HG02678 (cell line): ENCODE data around the gene DNPH1.

Source experiments
- ATAC-seq: cut with Tn5 transposase; IDR thresholded peaks from one replicate; pipeline ENCODE4 v1.9.1; 2021; ENCODE audit warnings: mild to moderate bottlenecking, moderate library complexity; ENCODE audit not compliant: unreplicated experiment

DNPH1 gene

GRCh38 chr6:43185391-43185985, 43.8 kb downstream of the DNPH1 start:
- no peak for ATAC-seq

- no peak for ATAC-seq
These were observed 44.9 kb downstream of the DNPH1 start for GRCh38 chr6:43184268-43184985.

- no peak for ATAC-seq
These were observed 45.8 kb downstream of the DNPH1 start for GRCh38 chr6:43183441-43183840.

- peak; percentile 97 for ATAC-seq
These were observed 47.1 kb downstream of the DNPH1 start, which contains the start of gene CUL9 for GRCh38 chr6:43181942-43182860. TSS of gene CUL9 (plus strand) at chr6:43182196. CDS start at chr6:43184311, 2,115 bp downstream.

GRCh38 chr6:43181621-43181941, 47.7 kb downstream of the DNPH1 start:
- ATAC-seq: no peak

GRCh38 chr6:43180985-43181384, 48.3 kb downstream of the DNPH1 start:
- no peak for ATAC-seq

GRCh38 chr6:43180058-43180457, 49.2 kb downstream of the DNPH1 start:
- no peak for ATAC-seq

GRCh38 chr6:43178951-43179830, 50.1 kb downstream of the DNPH1 start:
- ATAC-seq: no peak

GRCh38 chr6:43178150-43178549, 51.1 kb downstream of the DNPH1 start:
- no peak for ATAC-seq

GRCh38 chr6:43176423-43176786, 52.9 kb downstream of the DNPH1 start:
- no peak for ATAC-seq

- no peak for ATAC-seq
These were observed 53.4 kb downstream of the DNPH1 start for GRCh38 chr6:43175676-43176422.
